Natural killer cell (primary cell): ENCODE measurements around the gene OS9. TPM values are rescaled to one million over a fixed set of nuclear protein-coding genes. Genes with fewer than 3 reads are reported as not detected.
"Not testable (repeated sequence)": the region's sequence is repeated elsewhere in the genome, so short reads cannot be mapped to it uniquely, and the experiment has no call there.

ENCODE experiments used
- ATAC-seq, 3 donors: fragments of 150-1000 bp in 2 of 3; fragments of 200-7000 bp in 1 of 3; cut with Tn5 transposase; 1 replicate in 1 of 3; 2 replicates in 2 of 3; pipeline ENCODE4 v1.10.0; 2021; ENCODE audit warnings: mild to moderate bottlenecking in 2 of 3, moderate library complexity in 2 of 3
- DNase-seq, 2 donors: peaks; one replicate each; pipeline versions ENCODE4 v3.0.0 to v3.0.0-alpha.2; 2013 to 2021; ENCODE audit warnings: mixed read lengths in 1 of 2
- H3K27ac ChIP-seq: one replicate; pipeline ENCODE4 v1.5.1; 2013; ENCODE audit warnings: mild to moderate bottlenecking, low read length
- H3K27me3 ChIP-seq: one replicate; pipeline ENCODE4 v1.6.1; 2013; ENCODE audit warnings: low read length; ENCODE audit not compliant: control insufficient read depth, insufficient read depth
- H3K36me3 ChIP-seq: one replicate; pipeline ENCODE4 v1.6.1; 2013; ENCODE audit warnings: low read length; ENCODE audit not compliant: control insufficient read depth, insufficient read depth
- H3K4me1 ChIP-seq: one replicate; pipeline ENCODE4 v1.6.1; 2013; ENCODE audit warnings: low read length; ENCODE audit not compliant: control insufficient read depth, insufficient read depth
- H3K4me3 ChIP-seq: one replicate; pipeline ENCODE4 v1.5.1; 2013; ENCODE audit warnings: low read length
- H3K9me3 ChIP-seq: one replicate; pipeline ENCODE4 v1.6.1; 2013; ENCODE audit warnings: low read length; ENCODE audit not compliant: control insufficient read depth, insufficient read depth
- H3K27ac Mint-ChIP-seq, 2 donors: one replicate each; pipeline ENCODE4 v1.8.0; 2022; ENCODE audit warnings: mild to moderate bottlenecking in 2 of 2, mixed read lengths in 2 of 2, moderate library complexity in 1 of 2
- H3K27me3 Mint-ChIP-seq, 2 donors: one replicate each; pipeline ENCODE4 v1.8.0; 2022; ENCODE audit warnings: low read depth in 2 of 2, mixed read lengths in 2 of 2
- H3K36me3 Mint-ChIP-seq: one replicate; pipeline ENCODE4 v1.8.0; 2022; ENCODE audit warnings: mixed read lengths
- H3K4me1 Mint-ChIP-seq, 2 donors: one replicate each; pipeline ENCODE4 v1.8.0; 2022; ENCODE audit warnings: mixed read lengths in 2 of 2
- H3K4me3 Mint-ChIP-seq: one replicate; pipeline ENCODE4 v1.8.0; 2022; ENCODE audit warnings: mild to moderate bottlenecking, moderate library complexity, mixed read lengths
- H3K9me3 Mint-ChIP-seq, 2 donors: one replicate each; pipeline ENCODE4 v1.8.0; 2022; ENCODE audit warnings: mixed read lengths in 2 of 2
- CTCF ChIP-seq: fragments of 200-600 bp; IDR thresholded peaks from one replicate; pipeline ENCODE4 v1.8.0; 2022; ENCODE audit warnings: antibody characterized with exemption
- WGBS: methylation state at CpG from one replicate; pipeline ENCODE4 v1.1.7; 2013; ENCODE audit warnings: missing lambda C conversion rate; ENCODE audit not compliant: insufficient coverage; 5-methylcytosine and 5-hydroxymethylcytosine counted together
- intact Hi-C: fragments of 100-400 bp; cut with micrococcal nuclease; formaldehyde crosslinking; loops from one replicate; pipeline ENCODE4 v1.14.2; 2022
- total RNA-seq, 4 donors: library from RNA; stranded (reverse); fragments of 120-200 nt in 1 of 4; gene quantifications; one replicate each; pipeline versions ENCODE4 v1.2.3 to v1.2.4, GENCODE V29; 2013 to 2022

OS9 gene
- total RNA-seq, 3 donors from 2014 or later (not counting 1 experiment from before 2014, with no cell fraction given): 185 to 221 (median 198) TPM

DNA sequence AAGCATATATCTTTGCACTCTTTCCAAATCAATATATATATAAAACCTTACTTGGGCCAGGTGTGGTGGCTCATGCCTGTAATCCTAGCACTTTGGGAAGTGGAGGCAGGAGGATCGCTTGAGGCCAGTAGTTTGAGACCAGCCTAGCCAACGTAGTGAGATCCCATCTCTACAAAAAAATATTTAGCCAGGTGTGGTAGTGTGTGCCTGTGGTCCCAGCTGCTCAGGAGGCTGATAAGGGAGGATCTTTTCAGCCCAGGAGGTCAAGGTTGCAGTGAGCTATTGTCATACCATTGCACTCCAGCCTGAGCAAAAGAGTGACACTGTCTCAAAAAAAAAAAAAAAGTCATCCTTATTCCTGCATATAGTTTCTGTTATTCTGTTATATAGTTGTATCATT lies 14.4 kb downstream of the OS9 start:
- peaks cover 4% of the 10 kb centered on the region for H3K9me3 ChIP-seq
- 100% methylated on average over 1 of the region's 2 CpGs for WGBS
- ATAC-seq: no peak
- no peak for TF ChIP-seq CTCF
- no peak overlapping the region for H3K4me3 ChIP-seq
- Mint-ChIP-seq H3K27me3 (no peaks in the 10 kb centered on the region), H3K36me3 (peaks cover 8% of the 10 kb centered on the region), H3K9me3 (no peaks in the 10 kb centered on the region), H3K4me1 (no peaks in the 10 kb centered on the region), H3K27ac (no peak overlapping the region), H3K4me3 (no peak overlapping the region)
- intact Hi-C loops: no loop called here
- H3K4me1 ChIP-seq: no peaks in the 10 kb centered on the region
- H3K27ac ChIP-seq: no peak overlapping the region
- DNase-seq: no peak
- no peaks in the 10 kb centered on the region for H3K27me3 ChIP-seq
- peaks cover 36% of the 10 kb centered on the region for H3K36me3 ChIP-seq

- Mint-ChIP-seq H3K4me1 (no peaks in the 10 kb centered on the region), H3K4me3 (no peak overlapping the region), H3K36me3 (no peaks in the 10 kb centered on the region), H3K9me3 (no peaks in the 10 kb centered on the region), H3K27me3 (no peaks in the 10 kb centered on the region), H3K27ac (no peak overlapping the region)
- intact Hi-C loops: no loop called here
- H3K27me3 ChIP-seq: no peaks in the 10 kb centered on the region
- no peak overlapping the region for H3K27ac ChIP-seq
- H3K4me1 ChIP-seq: no peaks in the 10 kb centered on the region
- peaks cover 39% of the 10 kb centered on the region for H3K36me3 ChIP-seq
- ATAC-seq (no peak), DNase-seq (no peak)
- H3K4me3 ChIP-seq: no peak overlapping the region
- H3K9me3 ChIP-seq: no peaks in the 10 kb centered on the region
- no peak for TF ChIP-seq CTCF
- 98% methylated on average over 3 of the region's 3 CpGs for WGBS
Measured at GRCh38 chr12:57712701-57713100, 18.8 kb downstream of the OS9 start.

- no peak for DNase-seq
- no peak for TF ChIP-seq CTCF
- H3K4me1 Mint-ChIP-seq: no peaks in the 10 kb centered on the region
- no peak overlapping the region for H3K27ac Mint-ChIP-seq
- ATAC-seq: no peak
- H3K9me3 ChIP-seq: no peaks in the 10 kb centered on the region
- H3K36me3 Mint-ChIP-seq: no peaks in the 10 kb centered on the region
- no peaks in the 10 kb centered on the region for H3K4me1 ChIP-seq
- no peak overlapping the region for H3K27ac ChIP-seq
- H3K9me3 Mint-ChIP-seq: no peaks in the 10 kb centered on the region
- no peaks in the 10 kb centered on the region for H3K27me3 ChIP-seq
- intact Hi-C loops: no loop called here
- 97% methylated on average over 5 of the region's 5 CpGs for WGBS
- H3K36me3 ChIP-seq: peaks cover 44% of the 10 kb centered on the region
- H3K27me3 Mint-ChIP-seq: no peaks in the 10 kb centered on the region
- H3K4me3 Mint-ChIP-seq: no peak overlapping the region
- no peak overlapping the region for H3K4me3 ChIP-seq
Measured at GRCh38 chr12:57713209-57713608, 19.3 kb downstream of the OS9 start.

DNA sequence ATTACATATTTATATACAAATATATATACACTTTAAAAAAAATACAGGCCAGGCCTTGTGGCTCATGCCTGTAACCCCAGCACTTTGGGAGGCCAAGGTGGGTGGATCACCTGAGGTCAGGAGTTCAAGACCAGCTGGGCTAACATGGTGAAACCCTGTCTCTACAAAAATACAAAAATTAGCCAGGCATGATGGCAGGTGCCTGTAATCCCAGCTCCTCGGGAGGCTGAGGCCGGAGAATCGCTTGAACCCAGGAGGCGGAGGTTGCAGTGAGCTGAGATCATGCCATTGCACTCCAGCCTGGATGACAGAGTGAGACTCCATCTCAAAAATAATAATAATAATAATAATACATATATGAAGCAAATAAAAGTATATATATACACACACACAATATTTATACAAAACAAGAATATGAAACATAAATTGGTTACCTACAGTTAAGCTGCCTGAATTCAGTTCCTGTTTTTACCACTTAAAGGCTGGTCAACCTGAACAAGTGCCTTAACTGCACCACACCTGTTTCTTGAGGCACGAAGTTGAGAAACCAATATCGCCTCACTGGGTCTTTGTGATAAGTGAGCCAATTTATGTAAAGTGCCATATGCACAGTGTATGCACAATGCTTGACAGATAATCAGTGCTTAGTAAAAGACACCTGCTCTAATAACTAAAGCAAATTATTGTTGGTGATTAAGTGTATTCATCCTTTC lies 21.3 kb downstream of the OS9 start:
- WGBS: 81% methylated on average over 5 of the region's 6 CpGs
- peaks cover 63% of the 10 kb centered on the region for H3K36me3 ChIP-seq
- H3K9me3 Mint-ChIP-seq, H3K27me3 Mint-ChIP-seq, H3K27me3 ChIP-seq, ATAC-seq, H3K27ac Mint-ChIP-seq, H3K4me3 Mint-ChIP-seq, DNase-seq, H3K4me3 ChIP-seq, H3K4me1 Mint-ChIP-seq, intact Hi-C loops, H3K9me3 ChIP-seq, H3K4me1 ChIP-seq, H3K36me3 Mint-ChIP-seq, H3K27ac ChIP-seq: not testable (repeated sequence)
